Activated T-helper 1 cell treated with Interleukin-2 at 50 U/mL for 16 hours (primary cell): ENCODE measurements around the gene ASAP3.
A peak's percentile ranks its signal among the peaks of the same experiment; 100 is the strongest.

Source experiments
- DNase-seq: peaks from one replicate; pipeline ENCODE4 v3.0.0-alpha.2; 2020; ENCODE audit warnings: low read depth

ASAP3 gene

GRCh38 chr1:23423415-23424292 lies 60.3 kb downstream of the ASAP3 start:
- no peak for DNase-seq

GRCh38 chr1:23422941-23423340 lies 61.0 kb downstream of the ASAP3 start:
- DNase-seq: no peak

DNA sequence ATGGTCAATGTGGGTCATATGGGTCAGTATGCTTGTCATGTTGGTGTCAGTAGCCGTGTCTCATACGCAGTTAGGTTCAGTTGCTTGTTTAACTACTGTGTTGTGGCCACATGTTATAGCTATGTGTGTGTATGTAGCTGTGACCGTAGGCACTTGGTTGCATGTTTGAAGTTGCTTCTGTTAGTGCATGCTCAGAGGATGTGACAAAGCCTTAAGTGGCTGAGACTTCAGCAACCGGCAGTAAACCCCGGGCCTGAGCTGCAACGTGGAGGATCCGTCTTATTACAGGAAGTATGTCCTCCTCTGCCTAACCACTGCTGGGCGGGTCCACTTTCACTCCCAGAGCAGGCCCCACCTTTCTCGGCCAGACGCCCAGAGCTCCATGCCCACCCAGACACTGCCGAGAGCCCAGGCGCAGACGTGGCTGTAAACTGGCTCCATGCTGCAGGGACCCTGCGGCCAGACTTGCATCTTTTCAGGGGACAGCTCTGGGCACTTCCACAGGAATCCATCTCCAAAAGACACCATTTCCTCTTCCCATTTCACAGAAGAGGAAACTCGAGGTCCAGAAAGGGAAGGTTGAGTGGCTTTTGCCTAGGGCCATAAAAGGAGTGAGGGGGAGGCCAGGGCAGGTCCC lies 61.6 kb downstream of the ASAP3 start:
- DNase-seq: peak; percentile 38

DNA sequence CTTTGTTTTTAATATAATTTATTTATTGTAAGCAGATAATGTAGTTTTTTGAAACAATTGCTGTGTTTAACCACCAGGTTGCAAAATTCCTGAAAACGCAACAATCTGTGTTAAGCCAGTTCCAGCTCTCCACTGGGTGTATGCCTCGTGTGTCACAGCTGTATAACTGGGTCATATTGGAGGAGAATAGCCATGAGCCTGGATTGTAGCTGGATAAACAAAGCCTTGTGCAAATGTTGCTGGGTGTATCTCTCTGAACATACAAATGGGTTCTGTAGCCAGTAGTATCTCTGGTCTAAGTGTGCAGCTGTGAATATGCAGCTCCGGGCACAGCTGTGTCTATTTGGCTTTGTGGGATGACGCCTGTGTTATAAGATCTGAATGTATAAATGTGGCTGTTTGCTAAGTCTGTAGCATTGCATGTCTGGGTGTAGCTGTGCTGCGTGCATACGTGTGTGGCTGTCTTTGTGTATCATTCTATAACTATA lies 62.2 kb downstream of the ASAP3 start:
- DNase-seq: no peak

DNA sequence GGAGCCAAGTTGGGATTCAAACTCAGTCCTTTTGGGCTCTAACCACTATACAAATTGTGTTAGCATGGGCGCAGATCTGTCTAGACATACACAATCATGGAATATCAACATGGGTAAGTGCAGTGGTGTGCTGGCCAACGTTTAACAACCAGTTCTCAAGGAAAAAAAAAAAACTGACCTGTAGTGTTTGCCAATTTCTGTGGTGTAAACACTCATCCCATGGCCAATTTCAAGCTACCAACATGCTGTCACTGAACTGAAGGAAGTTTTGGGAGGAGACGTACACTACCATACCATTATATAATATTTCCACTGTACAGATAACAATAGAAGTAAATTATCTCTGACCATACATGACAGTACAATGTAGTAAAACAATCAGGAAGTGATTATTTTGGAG lies 62.6 kb downstream of the ASAP3 start:
- DNase-seq: no peak

- DNase-seq: no peak
Measured at GRCh38 chr1:23420778-23421177, 63.2 kb downstream of the ASAP3 start.

DNA sequence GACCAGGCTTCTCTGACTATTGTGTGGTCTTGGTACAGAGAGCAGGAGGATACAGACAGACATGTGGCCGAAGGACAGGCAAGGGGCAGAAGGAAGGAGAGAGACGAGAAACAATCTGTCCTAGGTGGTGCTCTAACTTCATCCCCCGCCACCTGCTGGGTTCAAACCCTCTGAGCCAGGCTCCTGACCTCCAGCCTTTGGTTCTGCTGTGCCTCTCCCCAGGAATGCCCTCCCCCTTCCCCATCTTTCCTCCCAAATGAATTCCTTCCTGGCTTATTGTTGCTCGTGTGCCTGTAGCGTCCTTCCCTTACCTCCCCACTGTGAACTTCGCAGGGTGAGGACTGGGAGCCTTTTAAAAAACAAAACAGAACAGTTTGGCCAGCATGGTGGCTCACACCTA lies 64.8 kb downstream of the ASAP3 start:
- no peak for DNase-seq

- DNase-seq: no peak
Measured at GRCh38 chr1:23417570-23417969, 66.4 kb downstream of the ASAP3 start.

DNA sequence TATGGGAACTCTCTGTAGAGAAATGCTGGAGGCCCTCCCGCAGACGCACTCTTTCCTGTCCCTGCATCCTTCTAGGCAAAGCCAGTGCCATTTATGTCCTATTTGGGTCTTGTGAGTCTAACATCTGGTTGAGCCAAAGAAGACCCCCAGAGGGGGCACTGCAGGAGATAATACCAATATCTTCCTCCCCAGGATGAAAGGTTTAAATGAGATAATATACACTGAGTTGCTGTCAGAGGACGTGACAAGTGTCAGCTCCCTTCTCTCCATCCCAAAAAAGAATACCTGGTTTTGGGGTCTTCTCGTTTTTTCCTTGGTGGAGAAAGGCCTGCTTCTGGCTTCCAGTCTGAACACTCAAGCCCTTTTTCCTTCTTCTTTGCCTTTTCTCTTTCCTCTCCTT lies 67.0 kb downstream of the ASAP3 start:
- no peak for DNase-seq

DNA sequence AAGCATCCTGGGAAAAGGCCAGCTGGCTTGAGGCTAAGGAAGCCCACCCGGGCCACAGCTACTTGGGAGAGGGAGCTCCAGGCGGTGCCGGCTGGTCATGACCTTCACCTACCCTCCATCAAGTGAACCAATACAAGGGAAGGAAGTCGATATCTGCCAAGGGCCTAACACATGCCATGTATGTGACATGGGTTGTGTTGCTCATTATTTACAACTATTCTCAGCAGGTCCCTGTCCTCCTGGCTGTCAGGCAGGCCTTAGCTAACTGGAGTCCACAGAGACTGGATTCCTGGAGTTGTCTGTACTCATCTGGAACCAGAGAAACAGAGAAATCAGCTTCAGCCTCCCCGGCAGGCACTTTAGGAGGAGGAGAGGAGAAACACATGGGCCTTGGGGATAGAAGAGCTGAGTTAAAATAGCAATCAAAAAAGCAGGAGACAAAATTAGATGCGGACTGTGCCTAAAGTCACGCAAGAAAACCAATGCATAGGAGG lies 75.1 kb downstream of the ASAP3 start:
- no peak for DNase-seq

DNA sequence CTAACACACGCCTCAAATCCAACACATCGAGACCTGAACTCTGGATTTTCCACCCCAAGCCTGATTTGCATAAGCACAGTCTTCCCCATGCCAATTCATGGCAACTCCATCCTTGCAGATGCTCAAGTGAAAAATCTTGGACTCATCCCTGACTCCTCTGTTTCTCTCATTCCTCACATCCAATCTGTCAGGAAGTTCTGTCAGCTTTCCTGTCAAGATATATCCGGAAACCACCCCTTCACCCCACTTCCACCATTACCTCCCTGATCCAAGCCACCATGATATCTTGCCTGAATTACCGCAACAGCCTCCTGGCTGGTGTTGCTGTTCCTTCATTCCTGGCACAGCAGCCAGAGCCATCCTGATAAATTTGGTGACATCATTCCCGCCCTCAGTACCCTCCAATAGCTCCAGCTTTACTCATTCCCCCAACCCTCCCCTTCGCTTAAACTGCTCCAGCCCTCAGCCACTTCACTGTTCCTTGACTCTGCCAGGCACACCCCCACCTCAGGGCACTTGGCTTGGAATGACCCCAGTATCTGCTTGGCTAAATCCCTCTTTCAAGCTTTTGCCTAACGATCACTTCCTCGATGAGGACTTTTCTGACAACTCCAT lies 76.9 kb downstream of the ASAP3 start:
- no peak for DNase-seq

GRCh38 chr1:23405946-23406345 lies 78.0 kb downstream of the ASAP3 start:
- no peak for DNase-seq

DNA sequence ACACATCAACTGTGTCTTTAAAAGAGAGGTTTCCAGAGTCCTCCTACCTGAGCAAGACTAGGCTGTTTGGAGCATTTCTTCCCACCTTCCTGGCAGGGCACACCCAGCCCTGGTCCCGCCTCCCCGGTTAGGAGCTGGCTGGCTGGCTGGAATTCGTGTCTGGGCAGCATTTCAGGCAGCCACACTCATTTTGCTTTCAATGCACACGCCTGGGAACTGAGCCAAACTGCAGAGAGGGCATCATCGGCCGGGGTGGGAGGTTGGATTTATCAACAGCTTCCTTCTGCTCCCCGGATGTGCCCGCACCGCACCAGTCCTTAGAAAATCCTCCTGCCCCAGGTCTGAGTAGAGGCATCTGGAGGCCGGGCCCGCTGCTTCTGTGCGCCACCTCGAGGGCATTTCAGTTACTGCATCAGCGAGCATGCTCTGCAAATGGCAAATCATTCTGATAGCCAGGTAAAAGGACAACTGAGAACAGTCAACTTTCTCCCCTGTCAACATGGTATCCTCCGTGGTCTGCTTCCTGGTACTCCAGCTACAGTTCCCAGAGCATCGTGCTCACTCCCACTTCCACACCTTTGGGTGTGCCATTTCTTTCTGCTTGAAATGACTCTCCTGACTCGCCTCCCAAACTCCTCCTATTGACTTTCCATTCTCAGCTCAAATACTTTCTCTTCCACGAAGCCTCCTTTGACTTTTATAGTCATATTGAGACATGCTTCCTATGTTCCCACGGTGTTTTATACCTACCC lies 80.1 kb downstream of the ASAP3 start:
- peak; percentile 72 for DNase-seq

DNA sequence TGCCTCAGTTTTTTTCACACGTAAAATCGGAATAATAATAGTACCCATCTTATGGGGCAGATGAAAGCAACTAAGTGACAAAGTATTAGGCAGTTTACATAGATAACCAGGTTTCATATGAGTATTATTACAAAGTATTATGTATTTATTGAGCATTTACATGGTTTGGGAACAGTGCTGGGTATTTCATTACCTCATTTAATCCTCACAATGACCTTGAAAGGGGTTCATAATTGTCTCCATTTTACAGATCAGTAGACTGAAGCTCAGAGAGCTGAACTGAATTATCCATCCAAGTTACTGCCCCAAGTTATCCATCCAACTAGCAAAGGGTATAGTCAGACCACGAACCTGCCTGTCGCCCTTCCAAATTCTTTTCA lies 80.6 kb downstream of the ASAP3 start:
- no peak for DNase-seq

DNA sequence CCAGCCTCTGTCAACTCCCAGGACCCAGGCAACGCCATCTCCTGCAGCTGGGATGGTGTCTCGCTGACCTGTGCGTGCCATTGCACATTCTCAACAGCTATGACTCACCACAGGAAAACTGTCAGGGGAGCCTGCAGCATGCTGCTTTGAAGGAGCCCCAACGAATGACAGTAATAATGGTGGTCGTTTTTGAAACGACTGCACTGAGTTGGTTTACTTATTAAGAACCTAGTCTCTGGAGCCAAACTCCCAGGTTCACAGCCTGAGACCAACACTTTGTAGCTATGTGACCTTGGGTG lies 81.0 kb downstream of the ASAP3 start:
- no peak for DNase-seq

DNA sequence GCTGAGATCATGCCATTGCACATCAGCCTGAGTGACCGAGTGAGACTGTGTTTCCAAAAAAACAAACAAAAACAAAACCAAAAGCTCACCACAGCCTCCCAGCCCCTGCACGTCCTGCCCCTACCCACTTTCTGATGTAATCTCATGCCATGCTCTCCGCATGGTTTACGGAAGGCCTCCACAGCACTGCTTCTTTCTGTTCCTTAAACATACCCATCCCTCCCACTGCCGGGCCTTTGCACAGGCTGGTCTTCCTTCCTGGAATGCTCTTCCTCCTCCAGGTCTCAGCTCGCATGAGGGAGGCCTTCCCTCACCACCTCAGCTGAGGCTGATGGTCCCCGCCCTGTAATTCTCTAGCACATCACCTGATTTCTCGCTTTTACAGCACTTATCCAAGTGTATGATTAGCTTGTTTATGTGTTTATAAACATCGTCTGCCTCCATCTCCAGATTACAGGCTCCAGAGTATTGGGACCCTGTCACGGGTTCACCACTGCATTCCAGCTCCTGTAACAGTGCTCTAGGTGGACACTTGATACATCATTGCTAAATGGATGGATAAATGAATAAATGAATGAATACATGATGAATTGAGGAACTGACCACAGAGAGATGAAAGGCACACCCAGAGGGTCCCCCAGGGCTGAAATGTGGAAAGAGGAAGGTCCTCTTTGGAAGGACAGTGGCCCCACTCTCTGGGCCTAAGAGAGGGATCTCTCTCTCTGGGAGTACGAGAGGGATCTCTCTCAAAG lies 81.5 kb downstream of the ASAP3 start:
- DNase-seq: no peak

GRCh38 chr1:23401313-23401712 lies 82.7 kb downstream of the ASAP3 start:
- DNase-seq: no peak

DNA sequence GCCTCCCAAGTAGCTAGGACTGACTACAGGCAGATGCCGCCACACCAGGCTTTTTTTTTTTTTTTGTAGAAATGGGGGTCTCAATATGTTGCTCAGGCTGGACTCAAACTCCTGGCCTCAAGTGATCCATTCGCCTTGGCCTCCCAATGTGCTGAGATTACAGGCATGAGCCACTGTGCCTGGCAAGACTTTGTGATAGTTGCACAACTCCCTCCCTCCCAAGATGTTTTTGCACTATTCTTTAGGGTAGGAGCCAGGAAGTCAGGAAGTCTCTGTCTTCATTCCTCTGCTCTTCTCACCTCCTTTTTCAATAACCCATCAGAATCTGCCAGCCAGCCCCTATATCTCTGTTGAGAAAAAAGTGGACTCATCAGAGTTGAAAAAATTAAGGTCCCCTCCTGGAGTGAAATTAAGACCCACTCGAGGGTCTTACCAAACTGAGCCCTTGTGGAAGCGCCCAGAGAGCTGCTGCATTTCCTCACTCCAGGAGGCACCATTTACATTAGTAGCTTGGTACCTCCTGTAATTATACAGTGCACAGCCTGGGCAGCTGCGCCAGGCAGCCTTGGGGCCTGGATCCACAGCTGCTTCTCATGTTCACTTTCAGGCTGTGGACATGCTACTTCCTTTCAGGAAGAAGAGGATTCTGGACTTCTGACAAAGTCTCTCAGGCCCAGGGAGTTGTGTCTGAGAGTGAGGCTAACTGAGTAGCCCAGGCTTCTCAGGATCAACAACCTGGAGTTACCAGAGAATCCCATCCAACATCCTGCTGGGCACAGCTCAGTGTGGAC lies 83.5 kb downstream of the ASAP3 start:
- DNase-seq: no peak

DNA sequence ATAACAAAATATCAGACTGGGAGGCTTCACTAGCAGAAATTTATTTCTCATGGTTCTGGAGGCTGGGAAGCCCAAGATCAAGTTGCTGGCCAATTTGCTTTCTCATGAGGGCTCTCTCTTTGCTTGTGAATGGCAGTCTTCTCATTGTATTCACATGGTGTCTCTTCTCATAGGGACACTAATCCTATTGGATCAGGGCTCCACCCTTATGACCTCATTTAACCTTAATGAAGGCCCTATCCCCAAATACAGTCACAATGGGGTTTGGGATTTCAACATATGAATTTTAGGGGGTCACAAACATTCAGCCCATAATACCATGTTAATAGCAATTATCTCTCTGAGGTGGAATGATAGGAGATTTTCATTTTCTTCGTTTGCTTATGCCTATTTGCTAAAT lies 84.8 kb downstream of the ASAP3 start:
- DNase-seq: no peak

GRCh38 chr1:23397908-23398307 lies 86.1 kb downstream of the ASAP3 start:
- DNase-seq: no peak

DNA sequence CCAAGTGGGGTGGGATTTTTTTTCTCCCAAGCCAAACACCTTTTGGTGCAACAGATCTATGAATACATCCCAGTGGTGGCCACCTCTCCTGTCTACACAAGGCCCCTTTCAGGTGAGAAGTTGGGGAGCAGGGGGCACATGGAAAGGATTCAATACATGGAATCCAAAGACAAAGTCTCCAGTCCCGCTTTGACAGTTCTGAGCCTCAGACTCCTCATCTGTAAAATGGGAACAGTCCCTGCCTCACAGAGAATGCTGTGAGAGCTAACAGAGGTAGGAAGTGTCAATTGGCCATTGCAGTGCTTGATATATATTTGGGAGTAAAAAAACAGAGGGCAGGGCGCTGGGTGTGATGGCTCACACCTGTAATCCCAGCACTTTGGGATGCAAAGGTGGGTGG lies 87.6 kb downstream of the ASAP3 start:
- no peak for DNase-seq
